Spleen (tissue), 7 donors: Measurements from ENCODE around the gene SLC2A6.

Experiments used
- POLR2A ChIP-seq, 3 donors: fragments of 450-650 bp; IDR thresholded peaks; one replicate each; pipeline ENCODE4 v1.5.1; 2017; ENCODE audit warnings: antibody characterized with exemption in 3 of 3, mild to moderate bottlenecking in 1 of 3
- POLR2AphosphoS5 ChIP-seq, 3 donors: sonication (generic); formaldehyde crosslinking; IDR thresholded peaks; one replicate each; pipeline ENCODE4 v1.5.1; 2017; ENCODE audit warnings: antibody characterized with exemption in 3 of 3
- TF ChIP-seq, protein P1 (sequence below), 11 experiments: fragments of 200-600 bp in 7 of 11; fragments of 450-650 bp in 4 of 11; sonication (generic) in 4 of 11; IDR thresholded peaks in 8 of 11; conservative IDR thresholded peaks in 3 of 11; 1 replicate in 7 of 11; 2 replicates in 4 of 11; pipeline versions ENCODE4 v1.4.0 to v1.8.0; 2016 to 2021; ENCODE audit warnings: antibody characterized with exemption in 11 of 11, inconsistent platforms in 4 of 11, mild to moderate bottlenecking in 1 of 11
- donor health status: DM: no; HTN: no; CAD: no; lungs with moderate emphysema.
- donor health status: DM: no; HTN: no; CAD: no.
- donor health status: DM: no; HTN: no; CAD: no.

DNA sequence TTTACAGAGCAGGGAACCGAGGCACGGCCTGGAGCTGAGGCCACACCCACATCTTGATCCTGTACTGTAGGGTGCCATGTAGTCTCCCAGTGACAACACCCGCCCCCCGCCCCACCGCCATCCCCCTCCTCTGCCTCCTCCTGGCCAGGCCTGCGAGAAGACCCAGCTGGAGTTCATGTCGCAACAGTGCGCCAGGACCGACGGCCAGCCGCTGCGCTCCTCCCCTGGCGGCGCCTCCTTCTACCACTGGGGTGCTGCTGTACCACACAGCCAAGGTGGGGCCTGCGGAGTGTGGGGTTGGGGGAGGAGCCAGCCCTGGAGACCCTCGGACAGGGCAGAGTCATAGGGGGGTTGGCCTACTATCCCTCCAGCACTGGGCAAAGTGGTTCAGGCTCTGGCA, 42.2 kb downstream of the SLC2A6 start:
- TF ChIP-seq POLR2AphosphoS5 (IDR thresholded peaks at IDR 0.05) (no peak), POLR2A (IDR thresholded peaks at IDR 0.05) (no peak)
- TF ChIP-seq, protein P1, sequence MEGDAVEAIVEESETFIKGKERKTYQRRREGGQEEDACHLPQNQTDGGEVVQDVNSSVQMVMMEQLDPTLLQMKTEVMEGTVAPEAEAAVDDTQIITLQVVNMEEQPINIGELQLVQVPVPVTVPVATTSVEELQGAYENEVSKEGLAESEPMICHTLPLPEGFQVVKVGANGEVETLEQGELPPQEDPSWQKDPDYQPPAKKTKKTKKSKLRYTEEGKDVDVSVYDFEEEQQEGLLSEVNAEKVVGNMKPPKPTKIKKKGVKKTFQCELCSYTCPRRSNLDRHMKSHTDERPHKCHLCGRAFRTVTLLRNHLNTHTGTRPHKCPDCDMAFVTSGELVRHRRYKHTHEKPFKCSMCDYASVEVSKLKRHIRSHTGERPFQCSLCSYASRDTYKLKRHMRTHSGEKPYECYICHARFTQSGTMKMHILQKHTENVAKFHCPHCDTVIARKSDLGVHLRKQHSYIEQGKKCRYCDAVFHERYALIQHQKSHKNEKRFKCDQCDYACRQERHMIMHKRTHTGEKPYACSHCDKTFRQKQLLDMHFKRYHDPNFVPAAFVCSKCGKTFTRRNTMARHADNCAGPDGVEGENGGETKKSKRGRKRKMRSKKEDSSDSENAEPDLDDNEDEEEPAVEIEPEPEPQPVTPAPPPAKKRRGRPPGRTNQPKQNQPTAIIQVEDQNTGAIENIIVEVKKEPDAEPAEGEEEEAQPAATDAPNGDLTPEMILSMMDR (IDR thresholded peaks at IDR 0.05 in 8 of 11, conservative IDR thresholded peaks at IDR 0.05 in 3 of 11) = no peak
